Activated CD4-positive, CD25-positive, alpha-beta regulatory T cell treated with anti-CD3 and anti-CD28 coated beads, Interleukin-2, amount 50 U/mL, for 24 hours (primary cell): ENCODE results near the gene ZC3H15.
"Not testable (repeated sequence)": the region's sequence is repeated elsewhere in the genome, so short reads cannot be mapped to it uniquely, and the experiment has no call there.

Source experiments
- ATAC-seq, 2 donors: fragments of 150-1000 bp; cut with Tn5 transposase; one replicate each; pipeline ENCODE4 v1.10.0; 2021; ENCODE audit warnings: mild to moderate bottlenecking in 1 of 2, moderate library complexity in 1 of 2

ZC3H15 gene

GRCh38 chr2:186496401-186496800, 10.3 kb downstream of the ZC3H15 start:
- ATAC-seq = no peak

- no peak for ATAC-seq
These were observed 11.9 kb downstream of the ZC3H15 start for GRCh38 chr2:186497928-186498327.

GRCh38 chr2:186498834-186499233, 12.8 kb downstream of the ZC3H15 start:
- no peak for ATAC-seq

- ATAC-seq = peak in 1 of 2 donors; percentile 20
These were observed 18.0 kb downstream of the ZC3H15 start for GRCh38 chr2:186503827-186504606.

- ATAC-seq = no peak
These were observed 22.2 kb downstream of the ZC3H15 start for GRCh38 chr2:186508263-186508662.

- ATAC-seq = no peak
These were observed 29.3 kb downstream of the ZC3H15 start for GRCh38 chr2:186515376-186515775.

- no peak for ATAC-seq
These were observed 30.3 kb downstream of the ZC3H15 start for GRCh38 chr2:186516396-186516795.

- no peak for ATAC-seq
These were observed 31.0 kb downstream of the ZC3H15 start for GRCh38 chr2:186517090-186517489.

- ATAC-seq = no peak
These were observed 32.2 kb downstream of the ZC3H15 start for GRCh38 chr2:186518291-186518690.

GRCh38 chr2:186518945-186519344, 32.9 kb downstream of the ZC3H15 start:
- no peak for ATAC-seq

GRCh38 chr2:186521570-186522153, 35.6 kb downstream of the ZC3H15 start:
- ATAC-seq = not testable (repeated sequence)

- no peak for ATAC-seq
These were observed 36.4 kb downstream of the ZC3H15 start for GRCh38 chr2:186522450-186522849.

GRCh38 chr2:186523791-186524190, 37.7 kb downstream of the ZC3H15 start:
- no peak for ATAC-seq

GRCh38 chr2:186526281-186526680, 40.2 kb downstream of the ZC3H15 start:
- ATAC-seq = no peak

- ATAC-seq = no peak
These were observed 44.3 kb downstream of the ZC3H15 start for GRCh38 chr2:186530314-186530713.

- no peak for ATAC-seq
These were observed 45.3 kb downstream of the ZC3H15 start for GRCh38 chr2:186531257-186531775.

GRCh38 chr2:186532891-186533290, 46.8 kb downstream of the ZC3H15 start:
- ATAC-seq = no peak

GRCh38 chr2:186533717-186534116, 47.7 kb downstream of the ZC3H15 start:
- no peak for ATAC-seq

GRCh38 chr2:186534406-186534805, 48.3 kb downstream of the ZC3H15 start:
- ATAC-seq = no peak

- no peak for ATAC-seq
These were observed 49.8 kb downstream of the ZC3H15 start for GRCh38 chr2:186535861-186536260.

- no peak for ATAC-seq
These were observed 51.0 kb downstream of the ZC3H15 start for GRCh38 chr2:186537019-186537418.

GRCh38 chr2:186540941-186541340, 54.9 kb downstream of the ZC3H15 start:
- ATAC-seq = no peak

- ATAC-seq = no peak
These were observed 55.9 kb downstream of the ZC3H15 start for GRCh38 chr2:186542002-186542401.

GRCh38 chr2:186543561-186544131, 57.6 kb downstream of the ZC3H15 start:
- no peak for ATAC-seq
